Parathyroid adenoma (tissue), 2 donors: ENCODE measurements around the gene MBOAT7.

Source experiments
- H2AFZ ChIP-seq: fragments of 300-600 bp; sonication (generic); one replicate; pipeline ENCODE4 v1.7.0; 2017; ENCODE audit warnings: antibody characterized with exemption, mild to moderate bottlenecking
- H3K27ac ChIP-seq: fragments of 300-600 bp; sonication (generic); one replicate; pipeline ENCODE4 v1.7.0; 2017
- H3K27me3 ChIP-seq: fragments of 300-600 bp; sonication (generic); one replicate; pipeline ENCODE4 v1.7.0; 2017; ENCODE audit warnings: low read length; ENCODE audit not compliant: control insufficient read depth, insufficient read depth
- H3K36me3 ChIP-seq: fragments of 300-600 bp; sonication (generic); one replicate; pipeline ENCODE4 v1.7.0; 2017; ENCODE audit warnings: low read length; ENCODE audit not compliant: control insufficient read depth, insufficient read depth
- H3K4me1 ChIP-seq: fragments of 300-600 bp; sonication (generic); one replicate; pipeline ENCODE4 v1.7.0; 2017; ENCODE audit warnings: control low read depth
- H3K4me2 ChIP-seq: fragments of 300-600 bp; sonication (generic); one replicate; pipeline ENCODE4 v1.7.0; 2017; ENCODE audit warnings: low read length
- H3K4me3 ChIP-seq: fragments of 300-600 bp; sonication (generic); one replicate; pipeline ENCODE4 v1.7.0; 2017; ENCODE audit warnings: low read depth, low read length
- H3K79me2 ChIP-seq: fragments of 300-600 bp; sonication (generic); one replicate; pipeline ENCODE4 v1.7.0; 2017; ENCODE audit warnings: control low read depth
- H3K9ac ChIP-seq: fragments of 300-600 bp; sonication (generic); one replicate; pipeline ENCODE4 v1.7.0; 2017; ENCODE audit warnings: mild to moderate bottlenecking
- H3K9me3 ChIP-seq: fragments of 300-600 bp; sonication (generic); one replicate; pipeline ENCODE4 v1.7.0; 2017; ENCODE audit warnings: low read length; ENCODE audit not compliant: control insufficient read depth
- CTCF ChIP-seq: fragments of 300-600 bp; sonication (generic); IDR thresholded peaks from one replicate; pipeline ENCODE4 v1.7.0; 2017; ENCODE audit warnings: antibody characterized with exemption, mild to moderate bottlenecking
- donor health status: primary hyperparathyroidism.

The MBOAT7 gene

DNA sequence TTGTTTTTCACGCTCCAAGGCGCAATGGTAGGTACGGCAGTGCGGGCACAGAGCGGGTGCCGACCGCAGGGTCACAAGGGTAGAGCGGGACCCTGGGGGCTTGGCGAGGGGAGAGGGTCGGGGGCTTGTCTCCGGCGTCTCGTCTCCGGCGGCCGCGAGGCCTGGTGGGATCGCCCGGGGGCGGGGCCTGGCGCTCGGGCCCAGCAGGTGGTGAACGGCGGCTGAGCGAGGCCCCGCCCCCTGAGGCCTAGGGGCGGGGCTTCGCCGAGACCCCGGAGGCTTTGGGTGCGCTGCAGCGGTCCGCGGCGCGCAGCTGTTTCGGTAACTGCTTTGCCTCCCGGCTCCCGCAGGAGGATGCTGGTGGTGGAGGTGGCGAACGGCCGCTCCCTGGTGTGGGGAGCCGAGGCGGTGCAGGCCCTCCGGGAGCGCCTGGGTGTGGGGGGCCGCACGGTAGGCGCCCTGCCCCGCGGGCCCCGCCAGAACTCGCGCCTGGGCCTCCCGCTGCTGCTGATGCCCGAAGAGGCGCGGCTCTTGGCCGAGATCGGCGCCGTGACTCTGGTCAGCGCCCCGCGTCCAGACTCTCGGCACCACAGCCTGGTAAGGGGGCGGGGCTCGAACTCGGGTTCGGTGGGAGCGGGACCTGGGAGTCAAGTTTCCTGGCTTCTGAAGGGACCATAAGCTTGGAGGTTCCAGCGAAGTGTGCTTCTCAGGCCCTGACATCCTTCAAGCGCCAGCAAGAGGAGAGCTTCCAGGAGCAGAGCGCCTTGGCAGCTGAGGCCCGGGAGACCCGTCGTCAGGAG, 1.8 kb upstream of the MBOAT7 start, which contains the start of gene TSEN34:
Gene TSEN34, plus strand, starts transcription at position 298 of the 800 bp plus-strand sequence. Its CDS starts 57 bp downstream, at position 355.
- no peak for TF ChIP-seq CTCF
- peak within 1 kb of the TSS; percentile 98 for H3K4me3 ChIP-seq
- H3K27me3 ChIP-seq: no peaks in the 10 kb centered on the region
- H3K27ac ChIP-seq: peak within 1 kb of the TSS; percentile 100
- peak within 1 kb of the TSS; percentile 76 for H2AFZ ChIP-seq
- H3K4me2 ChIP-seq: peak within 1 kb of the TSS; percentile 98
- peak within 1 kb of the TSS; percentile 47 for H3K9ac ChIP-seq
- H3K9me3 ChIP-seq: no peaks in the 10 kb centered on the region
- peaks cover 2% of the 10 kb centered on the region for H3K79me2 ChIP-seq
- peaks cover 18% of the 10 kb centered on the region for H3K4me1 ChIP-seq
- no peaks in the 10 kb centered on the region for H3K36me3 ChIP-seq

DNA sequence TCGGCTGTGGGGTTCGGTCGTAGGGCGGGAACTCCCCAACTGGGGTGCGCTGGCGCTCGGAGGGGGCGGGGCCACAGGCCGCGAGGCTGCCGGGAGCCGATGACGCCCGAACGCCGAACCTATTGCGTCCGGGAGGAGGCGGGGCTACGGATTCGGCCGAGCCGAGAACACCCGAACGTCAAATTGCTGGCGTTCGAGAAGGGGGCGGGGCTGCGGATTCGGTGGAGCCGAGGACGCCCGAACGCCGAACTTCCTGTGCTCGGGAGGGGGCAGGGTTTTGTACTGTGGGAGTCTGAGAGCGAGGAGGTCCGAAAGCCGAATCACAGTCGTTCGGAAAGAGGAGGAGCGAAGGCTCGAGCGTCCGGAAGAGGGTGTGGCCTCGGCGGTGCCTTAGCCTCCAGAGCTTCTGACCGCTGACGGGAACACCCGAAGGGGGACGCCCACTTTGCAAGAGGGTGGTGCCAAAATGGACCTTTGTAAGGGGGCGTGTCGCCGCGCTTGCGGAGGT, 1.2 kb upstream of the MBOAT7 start:
- Histone ChIP-seq H3K27ac (peak overlapping the region; percentile 100), H3K36me3 (no peaks in the 10 kb centered on the region), H3K27me3 (no peaks in the 10 kb centered on the region), H2AFZ (peak overlapping the region; percentile 76), H3K4me1 (peaks cover 18% of the 10 kb centered on the region), H3K9me3 (no peaks in the 10 kb centered on the region), H3K9ac (peak overlapping the region; percentile 47), H3K79me2 (peaks cover 2% of the 10 kb centered on the region), H3K4me3 (peak overlapping the region; percentile 98), H3K4me2 (peak overlapping the region; percentile 98)
- TF ChIP-seq CTCF: no peak

DNA sequence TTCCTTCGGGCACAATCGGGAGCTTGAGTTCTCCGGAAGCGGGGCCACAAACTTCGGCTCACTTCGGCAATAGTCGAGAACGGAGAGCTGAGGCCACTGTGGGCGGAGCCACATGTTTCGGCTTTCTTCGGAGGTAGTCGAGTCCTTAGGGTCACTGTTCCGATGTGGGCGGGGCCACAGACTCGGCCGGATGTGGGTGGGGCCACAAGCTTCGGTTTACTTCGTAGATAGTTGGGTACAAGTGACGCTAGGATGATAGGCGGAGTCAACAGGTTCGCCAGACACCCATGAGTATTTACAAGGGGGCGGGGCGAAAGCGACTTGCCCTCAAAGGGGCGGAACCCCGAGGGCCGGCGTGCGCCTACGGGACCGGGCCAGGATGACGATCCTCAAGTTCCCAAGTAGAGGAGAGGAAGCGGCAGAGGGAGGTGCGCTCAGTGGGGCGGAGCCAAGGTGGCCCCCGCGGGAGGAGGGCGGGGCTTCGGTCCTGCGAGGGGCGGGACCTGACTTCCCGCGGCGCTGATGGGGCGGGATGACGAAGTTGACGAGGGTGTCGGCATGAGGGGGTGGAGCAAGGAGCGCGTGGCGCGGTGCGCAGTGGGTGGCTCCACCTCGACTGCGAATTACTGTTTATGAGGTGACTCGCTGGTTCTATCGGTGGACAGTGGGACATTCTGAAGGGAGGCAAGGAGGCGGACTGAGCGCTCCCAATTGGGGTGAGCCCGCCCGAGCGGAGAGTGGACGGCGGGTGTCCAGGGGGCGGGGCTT, 539 bp upstream of the MBOAT7 start:
- no peaks in the 10 kb centered on the region for H3K36me3 ChIP-seq
- H2AFZ ChIP-seq: peak overlapping the region; percentile 76
- peak overlapping the region; percentile 74 for H3K9ac ChIP-seq
- H3K4me3 ChIP-seq: peak overlapping the region; percentile 98
- H3K4me1 ChIP-seq: peaks cover 18% of the 10 kb centered on the region
- TF ChIP-seq CTCF: no peak
- peak overlapping the region; percentile 100 for H3K27ac ChIP-seq
- H3K27me3 ChIP-seq: no peaks in the 10 kb centered on the region
- peak overlapping the region; percentile 98 for H3K4me2 ChIP-seq
- no peaks in the 10 kb centered on the region for H3K9me3 ChIP-seq
- peaks cover 2% of the 10 kb centered on the region for H3K79me2 ChIP-seq

DNA sequence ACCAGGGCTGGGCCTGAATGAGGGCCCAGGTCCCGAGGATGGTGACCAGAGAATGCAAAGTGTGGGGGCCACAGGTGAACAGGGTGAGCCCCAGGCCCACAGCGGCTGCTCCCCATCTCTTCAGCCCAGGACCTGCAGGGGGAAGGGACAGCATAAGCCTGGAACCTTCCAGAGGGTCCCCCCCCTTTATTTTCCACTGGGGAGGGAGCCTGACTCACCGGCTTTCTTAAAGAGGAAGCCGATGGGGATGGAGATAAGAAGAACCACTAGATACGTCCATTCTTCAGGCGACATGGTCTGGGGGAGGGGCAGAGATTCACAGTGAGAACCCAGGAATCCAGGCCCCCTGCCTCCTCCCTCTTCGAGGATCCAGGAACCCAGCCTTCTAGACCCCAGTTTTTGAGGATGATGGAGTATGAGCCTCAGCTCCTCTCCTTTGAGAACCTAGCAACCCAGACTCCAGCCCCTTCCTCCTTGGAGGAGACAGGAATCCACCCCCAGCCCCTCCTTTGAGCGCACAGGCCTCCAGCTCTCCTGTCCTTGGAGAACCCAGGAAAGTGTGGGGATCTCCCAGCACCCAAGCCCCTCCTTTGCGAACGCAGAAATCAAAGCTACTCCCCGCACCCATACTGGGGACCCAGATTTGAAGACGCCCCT, 1.0 kb downstream of the MBOAT7 start:
- H3K27me3 ChIP-seq: no peaks in the 10 kb centered on the region
- no peak for TF ChIP-seq CTCF
- H3K9me3 ChIP-seq: no peaks in the 10 kb centered on the region
- peak overlapping the region; percentile 98 for H3K4me3 ChIP-seq
- H3K9ac ChIP-seq: peak overlapping the region; percentile 74
- peak overlapping the region; percentile 100 for H3K27ac ChIP-seq
- H3K4me2 ChIP-seq: peak overlapping the region; percentile 70
- peak overlapping the region; percentile 76 for H2AFZ ChIP-seq
- H3K4me1 ChIP-seq: peaks cover 18% of the 10 kb centered on the region
- peaks cover 2% of the 10 kb centered on the region for H3K79me2 ChIP-seq
- no peaks in the 10 kb centered on the region for H3K36me3 ChIP-seq
